Measurements from ENCODE around the gene ATXN10.

ATXN10 gene

GRCh38 chr22:45718391-45718790, 46.8 kb downstream of the ATXN10 start:
- no peak overlapping the region for H3K27ac ChIP-seq
- TF ChIP-seq CTCF (conservative IDR thresholded peaks at IDR 0.05) (no peak), ZFX (IDR thresholded peaks at IDR 0.05) (no peak)

- no peak for TF ChIP-seq ZFX (IDR thresholded peaks at IDR 0.05)
- TF ChIP-seq CTCF (conservative IDR thresholded peaks at IDR 0.05), result no peak
- H3K27ac ChIP-seq, result no peak overlapping the region
Measured at GRCh38 chr22:45720839-45721378, 49.3 kb downstream of the ATXN10 start.

DNA sequence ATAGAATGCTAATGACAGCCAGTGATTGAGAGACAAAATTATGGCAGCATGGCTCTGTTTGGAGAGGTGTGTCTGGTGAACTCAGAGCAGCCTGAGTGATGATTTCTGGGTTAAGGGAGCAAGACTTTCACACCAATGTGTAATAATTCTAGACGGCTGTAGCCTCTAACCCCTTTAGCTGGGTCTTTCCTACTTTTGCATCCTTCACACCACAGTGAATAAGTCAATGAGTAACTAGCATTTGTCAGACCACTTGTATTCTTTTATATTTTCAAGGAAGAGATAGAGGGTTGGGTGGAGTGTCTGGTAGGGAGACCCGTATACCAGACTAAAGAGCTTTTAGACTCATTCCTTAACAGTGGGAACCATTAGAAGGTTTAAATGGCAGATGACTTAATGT, 50.4 kb downstream of the ATXN10 start:
- TF ChIP-seq CTCF (conservative IDR thresholded peaks at IDR 0.05) (no peak), ZFX (IDR thresholded peaks at IDR 0.05) (no peak)
- no peak overlapping the region for H3K27ac ChIP-seq

DNA sequence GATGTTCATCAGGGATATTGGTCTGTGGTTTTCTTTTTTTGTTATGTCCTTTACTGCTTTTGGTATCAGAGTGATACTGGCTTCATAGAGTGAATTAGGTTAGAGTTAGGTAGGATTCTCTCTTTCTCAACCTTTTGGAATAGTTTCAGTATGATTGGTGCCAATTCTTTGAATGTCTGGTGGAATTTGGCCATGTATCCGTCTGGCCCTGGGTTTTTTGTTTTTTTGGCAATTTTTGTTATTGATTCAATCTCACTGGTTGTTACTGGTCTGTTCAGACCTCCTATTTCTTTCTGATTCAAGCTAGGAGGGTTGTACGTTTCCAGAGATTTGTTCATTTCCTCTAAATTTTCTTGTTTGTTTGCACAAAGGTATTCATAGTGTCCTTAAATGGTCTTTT, 54.4 kb downstream of the ATXN10 start:
- no peak overlapping the region for H3K27ac ChIP-seq
- no peak for TF ChIP-seq ZFX (IDR thresholded peaks at IDR 0.05)
- no peak for TF ChIP-seq CTCF (conservative IDR thresholded peaks at IDR 0.05)

- no peak overlapping the region for H3K27ac ChIP-seq
- no peak for TF ChIP-seq CTCF (conservative IDR thresholded peaks at IDR 0.05)
- no peak for TF ChIP-seq ZFX (IDR thresholded peaks at IDR 0.05)
Measured at GRCh38 chr22:45731041-45731797, 59.6 kb downstream of the ATXN10 start.

- TF ChIP-seq CTCF (conservative IDR thresholded peaks at IDR 0.05) (peak; percentile 49), ZFX (IDR thresholded peaks at IDR 0.05) (no peak)
- H3K27ac ChIP-seq, result no peak overlapping the region
Measured at GRCh38 chr22:45731798-45732495, 60.3 kb downstream of the ATXN10 start.

DNA sequence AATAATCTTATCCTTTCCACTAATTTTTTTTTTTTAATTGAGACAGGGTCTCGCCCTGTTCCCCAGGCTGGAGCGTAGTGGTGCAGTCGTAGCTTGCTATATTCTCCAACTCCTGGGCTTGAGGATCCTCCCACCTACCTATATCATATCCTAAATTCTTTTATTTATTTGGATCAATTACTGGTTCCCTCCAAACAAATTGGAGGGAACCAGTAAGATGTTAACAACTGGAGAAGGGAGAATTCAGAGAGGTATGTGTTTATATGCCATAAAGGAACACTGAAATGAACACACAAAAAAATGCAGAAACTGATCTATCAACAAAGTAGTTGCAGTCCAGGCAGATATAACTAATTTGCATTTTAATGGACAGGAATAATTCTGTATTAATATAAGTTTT, 63.6 kb downstream of the ATXN10 start:
- TF ChIP-seq ZFX (IDR thresholded peaks at IDR 0.05) (no peak), CTCF (conservative IDR thresholded peaks at IDR 0.05) (no peak)
- H3K27ac ChIP-seq, result no peak overlapping the region
